Cardiac fibroblast (primary cell): ENCODE data around the gene TNFRSF21.

Experiments used
- DNase-seq, 2 donors: peaks; one replicate each; pipeline versions ENCODE4 v3.0.0 to v3.0.0-alpha.2; 2010; ENCODE audit warnings: low read depth in 2 of 2
- H3K4me3 ChIP-seq, 2 donors: replicated peaks in 1 of 2; 1 replicate in 1 of 2; 2 replicates in 1 of 2; pipeline ENCODE4 v1.5.1; 2011; ENCODE audit warnings: low read depth in 2 of 2, low read length in 2 of 2, mild to moderate bottlenecking in 2 of 2, moderate library complexity in 1 of 2
- CTCF ChIP-seq: IDR thresholded peaks from one replicate; pipeline ENCODE4 v1.5.1; 2011; ENCODE audit warnings: low read depth, mild to moderate bottlenecking, low read length, inconsistent platforms

The TNFRSF21 gene

DNA sequence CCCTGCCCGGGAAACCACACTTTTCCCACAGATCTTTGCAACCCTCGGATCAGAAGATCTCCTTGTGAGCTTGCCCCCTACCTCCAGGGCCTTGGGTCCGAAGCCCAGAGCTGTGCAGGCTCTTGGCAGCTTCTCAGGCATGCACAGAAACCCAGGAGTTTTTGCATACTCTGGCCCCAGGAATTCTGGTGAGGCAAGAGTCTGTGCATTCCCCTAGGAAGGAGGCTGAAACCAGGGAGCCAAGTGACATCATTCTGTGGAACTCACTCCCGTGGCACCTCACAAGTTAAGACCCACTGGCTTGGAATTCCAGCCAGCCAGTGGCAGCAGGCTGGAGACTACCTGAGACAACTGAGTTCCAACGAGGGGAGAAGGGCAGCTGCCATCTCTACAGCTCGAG is 100.1 kb downstream of the TNFRSF21 start:
- peak; percentile 46 to 69 for DNase-seq
- no peak for TF ChIP-seq CTCF

GRCh38 chr6:47207261-47207660 is 102.4 kb downstream of the TNFRSF21 start:
- no peak for TF ChIP-seq CTCF
- DNase-seq: no peak
- no peak overlapping the region for H3K4me3 ChIP-seq

More for the DNA sequence above, 100.1 kb downstream of the TNFRSF21 start:
- no peak overlapping the region for H3K4me3 ChIP-seq

GRCh38 chr6:47206626-47207025 is 103.1 kb downstream of the TNFRSF21 start:
- peak; percentile 15 to 26 for DNase-seq
- no peak for TF ChIP-seq CTCF
- no peak overlapping the region for H3K4me3 ChIP-seq

- no peak overlapping the region for H3K4me3 ChIP-seq
- no peak for TF ChIP-seq CTCF
- DNase-seq: no peak
Measured at GRCh38 chr6:47203938-47204611, 105.6 kb downstream of the TNFRSF21 start.

DNA sequence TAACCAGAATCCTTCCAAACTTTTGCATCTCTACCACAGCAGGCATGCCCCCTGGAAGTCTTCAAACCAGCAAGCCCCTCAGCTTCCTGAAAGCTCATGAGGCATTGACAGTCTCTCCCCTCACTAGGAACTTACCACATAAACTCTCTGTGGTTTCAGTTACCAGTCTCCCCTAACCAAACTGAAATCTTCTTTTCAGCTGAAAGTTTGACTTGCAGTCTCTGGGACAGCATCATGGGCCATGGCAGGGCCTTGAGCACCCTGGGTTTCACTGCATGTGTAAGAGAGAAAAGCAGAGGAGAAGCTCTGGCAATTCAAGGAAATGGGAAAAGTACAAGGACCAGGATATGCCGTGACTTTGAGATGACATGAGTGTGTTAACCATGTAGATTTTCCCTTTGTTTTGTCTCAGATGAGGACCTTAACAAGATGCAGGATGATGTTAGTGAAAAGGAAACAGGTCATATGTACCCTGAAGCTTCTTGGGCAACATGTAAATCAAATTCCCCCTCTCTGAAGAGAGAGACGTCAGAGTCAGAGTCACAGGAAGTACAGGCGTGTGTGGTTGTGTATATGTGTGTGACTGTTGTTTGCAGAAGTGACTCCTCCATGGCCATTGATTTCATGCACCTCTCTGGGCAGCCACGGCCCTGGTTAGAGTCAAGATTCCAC is 106.3 kb downstream of the TNFRSF21 start:
- DNase-seq: peak in 1 of 2 donors; percentile 11
- H3K4me3 ChIP-seq: no peak overlapping the region
- TF ChIP-seq CTCF: no peak

GRCh38 chr6:47202644-47203205 is 107.0 kb downstream of the TNFRSF21 start:
- no peak for TF ChIP-seq CTCF
- DNase-seq: no peak
- no peak overlapping the region for H3K4me3 ChIP-seq
